ENCODE data around the gene NTN5.
"Not testable (repeated sequence)": the region's sequence is repeated elsewhere in the genome, so short reads cannot be mapped to it uniquely, and the experiment has no call there.

The NTN5 gene

GRCh38 chr19:48639483-48640375 is 33.1 kb downstream of the NTN5 start:
- no peak for DNase-seq

DNA sequence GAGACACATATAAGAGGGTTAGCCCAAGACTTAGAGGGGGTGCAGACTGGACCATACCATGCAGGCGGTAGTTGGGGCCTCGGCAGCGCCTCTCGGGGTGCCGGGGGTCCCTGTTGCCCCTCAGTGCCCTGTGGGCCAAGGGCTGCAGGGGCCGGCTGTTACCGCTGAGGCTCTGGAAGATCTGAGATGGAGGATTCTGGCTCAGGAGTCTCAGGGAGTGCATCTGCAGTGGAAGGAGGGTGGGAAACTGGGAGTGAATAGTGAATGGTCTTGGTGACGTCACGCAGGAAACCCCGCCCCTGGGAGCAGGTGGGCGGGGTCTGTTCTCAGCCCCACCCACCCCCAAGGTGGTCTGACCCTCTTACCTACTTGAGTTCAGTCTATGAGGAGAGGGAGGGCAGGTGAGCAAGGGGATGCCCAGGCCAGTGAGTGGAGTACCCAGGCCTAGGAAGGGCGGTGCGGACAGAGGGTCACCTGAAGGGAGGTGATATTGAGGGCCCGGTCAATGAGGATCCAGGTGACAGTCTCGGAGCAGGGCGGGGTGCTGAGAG is 33.9 kb downstream of the NTN5 start:
- peak; percentile 46 for DNase-seq

DNA sequence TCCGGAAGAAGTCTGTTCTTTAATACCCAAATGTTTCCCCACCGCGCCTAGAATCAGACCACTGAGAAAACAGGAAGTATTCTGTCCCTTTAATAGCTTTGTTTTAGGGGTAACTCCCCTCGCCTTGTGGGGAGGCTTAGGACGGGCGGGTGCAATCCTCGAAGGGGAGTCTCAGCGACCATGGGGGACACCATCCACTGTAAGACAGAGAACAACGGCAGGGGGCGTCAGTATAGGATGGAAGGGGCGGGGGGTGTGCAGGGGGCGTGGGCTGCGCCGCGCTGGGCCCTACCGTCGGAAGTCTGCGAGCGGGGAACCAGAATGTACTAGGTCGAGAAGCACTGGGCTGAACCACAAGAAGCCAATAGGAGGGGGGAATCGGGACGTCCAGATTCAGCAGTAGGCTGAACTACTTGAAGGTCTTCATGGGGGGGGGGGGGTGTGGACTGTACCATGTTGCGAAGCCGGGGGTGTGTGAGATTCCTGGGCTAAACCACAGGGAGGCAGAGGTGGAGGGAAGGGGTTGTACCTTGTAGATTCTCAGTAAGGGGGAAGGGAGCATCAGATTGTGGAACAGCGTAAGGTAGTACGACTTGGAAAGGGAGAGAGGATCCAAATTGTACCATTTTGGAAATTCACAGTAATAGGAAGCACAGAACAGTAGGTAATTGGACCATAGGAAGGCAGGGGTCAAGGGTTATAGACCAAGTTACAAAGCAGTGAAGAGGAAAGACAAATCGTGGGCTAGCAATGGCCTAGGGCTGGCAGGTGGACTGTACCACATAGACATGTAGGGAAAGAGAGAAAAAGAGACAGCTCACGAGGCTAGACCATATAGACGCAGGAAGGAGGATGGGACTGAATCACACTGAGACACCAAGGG is 34.6 kb downstream of the NTN5 start:
- DNase-seq = peak; percentile 47

- DNase-seq = peak; percentile 94
Measured at GRCh38 chr19:48637449-48637947, 35.3 kb downstream of the NTN5 start.

GRCh38 chr19:48636859-48637448 is 35.9 kb downstream of the NTN5 start, which contains the start of gene DBP:
Gene DBP (minus strand): TSS chr19:48637379. CDS start chr19:48636994, 385 bp downstream.
- DNase-seq = peak; percentile 56

- no peak for DNase-seq
Measured at GRCh38 chr19:48635966-48636858, 36.6 kb downstream of the NTN5 start.

DNA sequence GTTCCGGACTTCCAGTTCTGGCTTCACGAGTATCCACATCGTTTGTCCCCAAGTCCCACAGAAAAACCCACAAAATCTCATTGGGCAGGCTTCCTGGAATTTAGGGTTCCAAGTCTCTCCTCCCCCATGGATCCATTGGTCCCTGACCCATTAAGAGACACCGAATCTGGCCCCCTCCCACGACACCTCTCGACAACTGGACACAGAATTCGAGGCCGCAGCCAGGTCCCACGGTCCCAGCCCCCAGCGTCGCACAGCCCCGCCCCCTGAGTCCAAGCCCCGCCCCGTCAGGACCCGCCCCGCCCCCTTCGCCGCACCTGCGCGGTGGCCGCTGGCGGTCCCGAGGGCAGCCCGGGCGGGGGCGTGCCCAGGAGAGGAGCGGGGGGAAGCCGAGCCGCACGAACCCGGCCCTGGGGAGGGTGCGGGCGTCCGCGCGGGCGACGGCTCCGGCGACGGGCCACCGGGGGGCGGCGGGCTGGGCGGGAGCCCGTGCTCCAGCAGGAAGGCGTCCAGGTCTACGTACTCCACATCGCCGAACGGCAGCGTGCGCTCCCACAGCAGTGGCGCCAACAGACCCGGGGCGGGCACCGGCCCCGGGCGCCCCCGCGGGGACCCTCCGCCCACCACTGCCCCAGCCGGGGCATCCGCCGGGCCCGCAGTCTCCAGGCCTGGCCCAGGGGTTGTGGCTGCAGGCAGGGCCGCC is 37.4 kb downstream of the NTN5 start:
- DNase-seq = peak; percentile 74

DNA sequence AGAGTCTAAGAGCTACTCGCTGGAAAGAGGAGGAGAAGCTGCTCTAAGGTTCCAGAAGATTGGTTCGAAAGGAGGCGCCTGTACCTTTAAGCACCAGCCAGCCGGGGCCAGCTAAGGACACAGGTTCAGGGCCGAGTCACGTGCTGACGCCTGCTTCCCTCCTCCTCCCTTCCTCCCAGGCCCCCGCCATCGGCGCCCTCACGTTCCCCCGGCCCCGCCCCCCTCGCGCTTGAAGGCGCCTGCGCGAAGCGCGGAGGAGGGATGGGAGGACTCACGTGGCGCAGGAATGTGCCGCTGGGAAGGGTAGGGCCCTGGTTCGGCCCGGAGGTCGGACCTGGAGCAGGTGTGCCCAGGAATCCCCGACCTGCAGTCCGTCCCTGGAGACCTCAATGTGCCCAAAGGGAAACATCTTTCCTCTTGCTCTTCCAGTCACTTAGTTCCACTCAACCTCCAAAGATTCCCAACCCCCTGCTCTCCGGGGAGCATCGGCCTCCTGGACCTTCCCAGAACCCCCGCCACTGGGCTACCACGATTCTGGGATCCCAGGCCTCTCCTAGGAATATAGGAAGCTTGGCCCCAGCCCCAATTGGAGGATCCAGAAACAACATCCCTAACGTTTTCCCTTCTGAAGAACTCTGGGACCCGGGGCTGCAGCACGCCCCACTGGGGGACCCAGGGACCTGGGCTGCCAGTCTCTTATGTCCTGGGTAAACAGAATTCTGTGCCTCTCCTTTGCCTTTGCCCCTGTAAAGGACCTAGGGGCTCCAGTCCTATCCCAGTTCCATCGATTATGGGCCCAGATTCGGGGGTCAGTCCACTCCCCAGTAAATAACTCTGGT is 38.2 kb downstream of the NTN5 start:
- DNase-seq = peak; percentile 87

DNA sequence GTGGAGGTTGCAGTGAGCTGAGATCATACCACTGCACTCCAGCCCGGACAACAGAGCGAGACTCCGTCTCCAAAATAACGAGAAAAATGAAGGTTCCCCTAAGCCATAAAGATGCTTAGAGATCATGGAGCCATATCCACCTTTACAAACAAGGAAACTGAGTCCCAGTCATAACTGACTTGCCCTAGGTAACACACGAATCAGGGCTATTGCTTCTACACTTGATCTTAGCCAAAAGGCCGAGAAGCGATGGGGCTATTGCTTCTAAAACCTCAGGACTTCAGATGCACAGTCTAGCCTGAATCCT is 38.8 kb downstream of the NTN5 start:
- DNase-seq = no peak

DNA sequence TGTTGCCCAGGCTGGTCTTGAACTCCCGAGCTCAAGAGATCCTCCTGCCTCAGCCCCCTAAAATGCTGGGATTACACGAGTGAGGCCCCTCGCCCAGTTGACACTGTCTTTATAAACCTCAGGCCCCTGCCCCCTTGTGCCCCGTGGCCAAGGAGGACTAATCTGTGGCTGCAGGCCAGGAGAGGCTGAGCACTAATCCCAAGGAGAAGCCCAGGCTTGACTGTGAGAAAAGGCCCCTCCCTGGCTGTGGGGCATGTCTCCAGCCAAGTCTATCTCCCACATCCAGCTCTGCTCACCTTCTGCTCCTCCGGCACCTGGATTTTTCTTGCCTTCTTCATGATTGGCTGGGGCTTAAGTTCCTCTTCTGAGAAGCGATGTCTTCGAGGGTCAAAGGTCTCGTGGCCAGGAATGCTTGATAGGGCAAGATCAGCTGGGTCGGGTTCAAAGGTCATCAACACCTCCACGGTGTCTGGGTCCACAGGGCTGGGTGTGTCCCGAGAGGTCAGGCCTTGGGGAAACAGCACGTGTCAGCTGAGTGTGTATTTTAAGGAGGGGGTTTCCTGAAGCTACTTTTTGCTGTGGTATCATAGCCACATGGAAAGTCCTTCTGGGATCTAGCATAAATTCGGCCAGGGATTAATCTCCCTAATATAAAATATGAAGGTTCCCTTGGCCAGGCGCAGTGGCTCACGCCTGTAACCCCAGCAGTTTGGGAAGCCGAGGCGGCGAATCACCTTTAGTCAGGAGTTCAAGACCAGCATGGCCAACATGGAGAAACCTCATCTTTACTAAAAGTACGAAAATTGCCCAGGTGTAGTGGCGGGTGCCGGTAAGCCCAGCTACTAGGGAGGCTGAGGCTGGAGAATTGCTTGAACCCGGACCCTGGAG is 39.4 kb downstream of the NTN5 start:
- DNase-seq = no peak

- DNase-seq = no peak
Measured at GRCh38 chr19:48632692-48633147, 40.1 kb downstream of the NTN5 start.

GRCh38 chr19:48632286-48632685 is 40.5 kb downstream of the NTN5 start:
- DNase-seq = not testable (repeated sequence)

DNA sequence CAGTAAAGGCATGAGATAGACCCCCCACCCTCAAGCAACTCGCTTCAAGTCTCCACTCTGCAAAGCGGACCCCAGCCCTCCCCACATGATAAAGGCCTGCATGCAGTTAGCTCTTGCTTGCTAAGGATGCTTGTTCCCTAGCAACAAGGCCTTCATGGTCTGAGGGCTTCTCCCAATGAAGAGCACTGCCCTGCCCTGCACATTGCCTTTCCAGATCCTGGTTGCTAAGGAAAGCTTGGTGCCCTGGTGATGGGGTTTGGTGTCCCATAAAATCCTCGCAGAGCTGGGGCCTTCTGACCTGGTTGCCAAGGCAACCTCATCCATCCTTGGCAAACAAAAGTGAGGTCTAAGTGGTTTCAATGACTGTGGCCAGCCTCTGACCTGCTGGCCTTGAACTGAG is 41.6 kb downstream of the NTN5 start:
- DNase-seq = no peak

- DNase-seq = no peak
Measured at GRCh38 chr19:48630296-48631063, 42.3 kb downstream of the NTN5 start.

DNA sequence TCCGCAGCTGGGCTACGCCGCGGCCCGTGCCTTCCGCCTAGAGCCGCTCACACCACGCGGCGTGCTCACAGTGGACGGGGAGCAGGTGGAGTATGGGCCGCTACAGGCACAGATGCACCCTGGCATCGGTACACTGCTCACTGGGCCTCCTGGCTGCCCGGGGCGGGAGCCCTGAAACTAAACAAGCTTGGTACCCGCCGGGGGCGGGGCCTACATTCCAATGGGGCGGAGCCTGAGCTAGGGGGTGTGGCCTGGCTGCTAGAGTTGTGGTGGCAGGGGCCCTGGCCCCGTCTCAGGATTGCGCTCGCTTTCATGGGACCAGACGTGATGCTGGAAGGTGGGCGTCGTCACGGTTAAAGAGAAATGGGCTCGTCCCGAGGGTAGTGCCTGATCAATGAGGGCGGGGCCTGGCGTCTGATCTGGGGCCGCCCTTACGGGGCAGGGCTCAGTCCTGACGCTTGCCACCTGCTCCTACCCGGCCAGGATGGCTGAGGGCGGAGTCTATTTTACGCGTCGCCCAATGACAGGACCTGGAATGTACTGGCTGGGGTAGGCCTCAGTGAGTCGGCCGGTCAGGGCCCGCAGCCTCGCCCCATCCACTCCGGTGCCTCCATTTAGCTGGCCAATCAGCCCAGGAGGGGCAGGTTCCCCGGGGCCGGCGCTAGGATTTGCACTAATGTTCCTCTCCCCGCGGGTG is 43.1 kb downstream of the NTN5 start:
- no peak for DNase-seq

GRCh38 chr19:48629297-48629598 is 43.6 kb downstream of the NTN5 start:
- DNase-seq = no peak

DNA sequence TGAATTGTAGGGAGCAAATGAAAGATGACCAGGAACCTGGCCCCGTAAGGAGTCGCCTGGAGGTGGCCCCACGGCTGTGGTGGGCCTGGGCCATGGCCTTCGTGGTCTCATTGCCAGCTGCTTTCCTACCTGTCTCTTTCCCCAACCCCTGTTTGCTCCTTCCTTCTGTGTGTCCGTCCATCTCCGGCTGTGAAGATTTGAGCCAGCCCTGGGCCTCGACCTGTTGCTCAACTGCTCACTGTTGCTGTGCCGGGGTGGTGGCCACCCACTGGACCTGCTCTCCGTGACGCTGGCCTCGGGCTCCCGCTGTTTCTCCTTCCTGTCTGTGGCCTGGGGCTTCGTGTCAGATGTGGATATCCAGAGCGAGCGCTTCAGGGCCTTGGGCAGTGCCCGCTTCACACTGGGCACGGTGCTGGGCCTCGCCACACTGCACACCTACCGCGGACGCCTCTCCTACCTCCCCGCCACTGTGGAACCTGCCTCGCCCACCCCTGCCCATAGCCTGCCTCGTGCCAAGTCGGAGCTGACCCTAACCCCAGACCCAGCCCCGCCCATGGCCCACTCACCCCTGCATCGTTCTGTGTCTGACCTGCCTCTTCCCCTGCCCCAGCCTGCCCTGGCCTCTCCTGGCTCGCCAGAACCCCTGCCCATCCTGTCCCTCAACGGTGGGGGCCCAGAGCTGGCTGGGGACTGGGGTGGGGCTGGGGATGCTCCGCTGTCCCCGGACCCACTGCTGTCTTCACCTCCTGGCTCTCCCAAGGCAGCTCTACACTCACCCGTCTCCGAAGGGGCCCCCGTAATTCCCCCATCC is 44.1 kb downstream of the NTN5 start:
- DNase-seq = no peak

Measured in 8988T (cell line).